Measurements from ENCODE around the gene MARCHF7. TPM values are rescaled to one million over a fixed set of nuclear protein-coding genes. Genes with fewer than 3 reads are reported as not detected.

MARCHF7 gene
- total RNA-seq, 1 donor from 2014 or later = 394 TPM

- TF ChIP-seq EZH2phosphoT487 (IDR thresholded peaks at IDR 0.05) (no peak), EZH2 (IDR thresholded peaks at IDR 0.05) (no peak)
- TF ChIP-seq, protein P1, sequence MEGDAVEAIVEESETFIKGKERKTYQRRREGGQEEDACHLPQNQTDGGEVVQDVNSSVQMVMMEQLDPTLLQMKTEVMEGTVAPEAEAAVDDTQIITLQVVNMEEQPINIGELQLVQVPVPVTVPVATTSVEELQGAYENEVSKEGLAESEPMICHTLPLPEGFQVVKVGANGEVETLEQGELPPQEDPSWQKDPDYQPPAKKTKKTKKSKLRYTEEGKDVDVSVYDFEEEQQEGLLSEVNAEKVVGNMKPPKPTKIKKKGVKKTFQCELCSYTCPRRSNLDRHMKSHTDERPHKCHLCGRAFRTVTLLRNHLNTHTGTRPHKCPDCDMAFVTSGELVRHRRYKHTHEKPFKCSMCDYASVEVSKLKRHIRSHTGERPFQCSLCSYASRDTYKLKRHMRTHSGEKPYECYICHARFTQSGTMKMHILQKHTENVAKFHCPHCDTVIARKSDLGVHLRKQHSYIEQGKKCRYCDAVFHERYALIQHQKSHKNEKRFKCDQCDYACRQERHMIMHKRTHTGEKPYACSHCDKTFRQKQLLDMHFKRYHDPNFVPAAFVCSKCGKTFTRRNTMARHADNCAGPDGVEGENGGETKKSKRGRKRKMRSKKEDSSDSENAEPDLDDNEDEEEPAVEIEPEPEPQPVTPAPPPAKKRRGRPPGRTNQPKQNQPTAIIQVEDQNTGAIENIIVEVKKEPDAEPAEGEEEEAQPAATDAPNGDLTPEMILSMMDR (IDR thresholded peaks at IDR 0.05) = no peak
- Mint-ChIP-seq H3K36me3 (peaks cover 3% of the 10 kb centered on the region), H3K27me3 (ENCODE audit: insufficient read depth, low read depth) (no peaks in the 10 kb centered on the region), H3K27ac (no peak overlapping the region), H3K9me3 (no peaks in the 10 kb centered on the region), H3K4me1 (peaks cover 6% of the 10 kb centered on the region), H3K4me3 (no peak overlapping the region)
- Histone ChIP-seq H3K4me1 (peaks cover 8% of the 10 kb centered on the region), H3K9me3 (ENCODE audit: low read depth) (no peaks in the 10 kb centered on the region), H3K27me3 (no peaks in the 10 kb centered on the region), H3K27ac (no peak overlapping the region), H4K20me1 (ENCODE audit: low read depth) (no peaks in the 10 kb centered on the region), H3K9ac (no peak overlapping the region), H3K36me3 (no peaks in the 10 kb centered on the region), H3F3A (ENCODE audit: low read depth) (peaks cover 4% of the 10 kb centered on the region), H2AFZ (replicated peaks) (no peak overlapping the region), H3K4me3 (no peak overlapping the region), H3K4me2 (no peak overlapping the region), H3K79me2 (ENCODE audit: low read depth) (peaks cover 10% of the 10 kb centered on the region)
- DNase-seq (ENCODE audit: low spot score) = no peak
These were observed 5.8 kb upstream of the MARCHF7 start for GRCh38 chr2:159706385-159706980.

DNA sequence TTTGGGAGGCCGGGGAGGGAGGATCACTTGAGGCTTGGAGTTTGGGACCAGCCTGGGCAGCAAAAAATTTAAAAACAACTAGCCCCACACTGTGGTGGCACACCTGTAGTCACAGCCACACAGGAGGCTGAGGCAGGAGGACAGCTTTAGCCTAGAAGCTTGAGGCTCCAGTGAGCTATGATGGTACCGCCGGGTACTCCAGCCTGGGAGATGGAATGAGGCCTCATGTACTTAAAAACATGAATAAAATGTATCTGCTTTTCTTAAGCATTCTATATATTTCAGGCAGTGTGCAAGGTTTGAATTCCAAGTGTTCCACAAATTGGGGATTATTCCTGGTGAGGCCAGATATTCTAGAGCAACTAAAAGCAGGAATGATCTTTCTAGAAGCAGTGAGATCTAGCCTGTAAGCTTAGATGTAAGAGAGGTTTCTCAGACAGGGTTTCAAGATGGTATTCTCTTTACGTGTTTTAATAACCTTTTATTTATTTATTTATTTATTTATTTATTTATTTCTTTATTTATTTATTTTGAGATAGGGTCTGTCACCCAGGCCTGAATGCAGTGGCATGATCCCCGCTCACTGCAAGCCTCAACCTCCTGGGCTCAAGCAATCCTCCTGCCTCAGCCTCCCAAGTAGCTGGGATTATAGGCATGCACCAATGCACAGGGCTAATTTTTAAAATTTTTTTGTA is 4.1 kb upstream of the MARCHF7 start:
- Mint-ChIP-seq H3K36me3 (peaks cover 3% of the 10 kb centered on the region), H3K4me1 (peaks cover 9% of the 10 kb centered on the region), H3K9me3 (no peaks in the 10 kb centered on the region), H3K27ac (no peak overlapping the region), H3K27me3 (ENCODE audit: insufficient read depth, low read depth) (peaks cover 3% of the 10 kb centered on the region), H3K4me3 (no peak overlapping the region)
- Histone ChIP-seq H3K27ac (no peak overlapping the region), H3K36me3 (no peaks in the 10 kb centered on the region), H3K4me2 (no peak overlapping the region), H3K9me3 (ENCODE audit: low read depth) (no peaks in the 10 kb centered on the region), H2AFZ (replicated peaks) (no peak overlapping the region), H4K20me1 (ENCODE audit: low read depth) (peaks cover 3% of the 10 kb centered on the region), H3F3A (ENCODE audit: low read depth) (peaks cover 14% of the 10 kb centered on the region), H3K27me3 (no peaks in the 10 kb centered on the region), H3K4me3 (no peak overlapping the region), H3K79me2 (ENCODE audit: low read depth) (peaks cover 22% of the 10 kb centered on the region), H3K4me1 (peaks cover 10% of the 10 kb centered on the region), H3K9ac (no peak overlapping the region)
- TF ChIP-seq EZH2 (IDR thresholded peaks at IDR 0.05) (no peak), EZH2phosphoT487 (IDR thresholded peaks at IDR 0.05) (no peak)
- TF ChIP-seq, protein P1 (IDR thresholded peaks at IDR 0.05) = no peak
- DNase-seq (ENCODE audit: low spot score) = no peak

GRCh38 chr2:159710601-159711180 is 1.6 kb upstream of the MARCHF7 start:
- Mint-ChIP-seq H3K27ac (no peak overlapping the region), H3K4me1 (peaks cover 28% of the 10 kb centered on the region), H3K36me3 (peaks cover 12% of the 10 kb centered on the region), H3K4me3 (no peak overlapping the region), H3K9me3 (no peaks in the 10 kb centered on the region), H3K27me3 (ENCODE audit: insufficient read depth, low read depth) (peaks cover 3% of the 10 kb centered on the region)
- Histone ChIP-seq H3K4me2 (peak overlapping the region; percentile 85), H3K36me3 (peaks cover 7% of the 10 kb centered on the region), H3K27ac (no peak overlapping the region), H2AFZ (replicated peaks) (no peak overlapping the region), H3K9me3 (ENCODE audit: low read depth) (no peaks in the 10 kb centered on the region), H3K27me3 (no peaks in the 10 kb centered on the region), H3K4me1 (peaks cover 20% of the 10 kb centered on the region), H3K79me2 (ENCODE audit: low read depth) (peaks cover 47% of the 10 kb centered on the region), H3K4me3 (no peak overlapping the region), H4K20me1 (ENCODE audit: low read depth) (peaks cover 28% of the 10 kb centered on the region), H3K9ac (no peak overlapping the region), H3F3A (ENCODE audit: low read depth) (peaks cover 14% of the 10 kb centered on the region)
- TF ChIP-seq, protein P1 (IDR thresholded peaks at IDR 0.05) = no peak
- TF ChIP-seq EZH2 (IDR thresholded peaks at IDR 0.05) (no peak), EZH2phosphoT487 (IDR thresholded peaks at IDR 0.05) (no peak)
- DNase-seq (ENCODE audit: low spot score) = no peak

All from neural progenitor cell (in vitro differentiated cells).